ENCODE measurements around the gene TAP1.

DNA sequence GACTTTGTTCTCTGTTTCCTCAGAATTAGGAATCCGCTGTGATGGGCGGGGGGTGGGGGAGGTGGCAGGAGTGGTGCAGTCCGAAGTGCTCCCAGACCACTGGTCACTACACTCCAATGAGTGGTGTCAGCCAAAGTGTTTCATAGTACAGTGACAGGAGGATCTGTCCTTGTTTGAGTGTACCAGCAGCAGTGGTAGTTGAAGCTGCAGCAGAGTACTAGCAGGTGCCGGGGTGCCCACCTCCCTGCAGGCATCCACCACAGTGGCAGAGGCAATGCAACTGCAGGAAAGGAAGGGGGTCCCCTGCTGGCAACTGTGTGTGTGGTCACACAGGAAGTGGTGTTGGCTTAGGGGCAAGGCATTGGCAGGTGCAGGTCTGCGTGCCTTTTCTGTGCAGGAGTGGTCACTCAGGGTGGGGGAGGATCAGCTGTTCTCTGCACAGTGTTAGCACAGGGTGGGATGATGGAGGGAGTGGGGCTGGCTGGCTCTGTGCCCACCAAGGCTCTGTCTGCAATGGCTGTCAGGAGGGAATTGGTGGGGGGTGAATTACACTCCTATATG lies 46.4 kb downstream of the TAP1 start:
- TF ChIP-seq, protein P1, sequence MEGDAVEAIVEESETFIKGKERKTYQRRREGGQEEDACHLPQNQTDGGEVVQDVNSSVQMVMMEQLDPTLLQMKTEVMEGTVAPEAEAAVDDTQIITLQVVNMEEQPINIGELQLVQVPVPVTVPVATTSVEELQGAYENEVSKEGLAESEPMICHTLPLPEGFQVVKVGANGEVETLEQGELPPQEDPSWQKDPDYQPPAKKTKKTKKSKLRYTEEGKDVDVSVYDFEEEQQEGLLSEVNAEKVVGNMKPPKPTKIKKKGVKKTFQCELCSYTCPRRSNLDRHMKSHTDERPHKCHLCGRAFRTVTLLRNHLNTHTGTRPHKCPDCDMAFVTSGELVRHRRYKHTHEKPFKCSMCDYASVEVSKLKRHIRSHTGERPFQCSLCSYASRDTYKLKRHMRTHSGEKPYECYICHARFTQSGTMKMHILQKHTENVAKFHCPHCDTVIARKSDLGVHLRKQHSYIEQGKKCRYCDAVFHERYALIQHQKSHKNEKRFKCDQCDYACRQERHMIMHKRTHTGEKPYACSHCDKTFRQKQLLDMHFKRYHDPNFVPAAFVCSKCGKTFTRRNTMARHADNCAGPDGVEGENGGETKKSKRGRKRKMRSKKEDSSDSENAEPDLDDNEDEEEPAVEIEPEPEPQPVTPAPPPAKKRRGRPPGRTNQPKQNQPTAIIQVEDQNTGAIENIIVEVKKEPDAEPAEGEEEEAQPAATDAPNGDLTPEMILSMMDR (IDR thresholded peaks at IDR 0.05), result no peak
- TF ChIP-seq, protein P2, sequence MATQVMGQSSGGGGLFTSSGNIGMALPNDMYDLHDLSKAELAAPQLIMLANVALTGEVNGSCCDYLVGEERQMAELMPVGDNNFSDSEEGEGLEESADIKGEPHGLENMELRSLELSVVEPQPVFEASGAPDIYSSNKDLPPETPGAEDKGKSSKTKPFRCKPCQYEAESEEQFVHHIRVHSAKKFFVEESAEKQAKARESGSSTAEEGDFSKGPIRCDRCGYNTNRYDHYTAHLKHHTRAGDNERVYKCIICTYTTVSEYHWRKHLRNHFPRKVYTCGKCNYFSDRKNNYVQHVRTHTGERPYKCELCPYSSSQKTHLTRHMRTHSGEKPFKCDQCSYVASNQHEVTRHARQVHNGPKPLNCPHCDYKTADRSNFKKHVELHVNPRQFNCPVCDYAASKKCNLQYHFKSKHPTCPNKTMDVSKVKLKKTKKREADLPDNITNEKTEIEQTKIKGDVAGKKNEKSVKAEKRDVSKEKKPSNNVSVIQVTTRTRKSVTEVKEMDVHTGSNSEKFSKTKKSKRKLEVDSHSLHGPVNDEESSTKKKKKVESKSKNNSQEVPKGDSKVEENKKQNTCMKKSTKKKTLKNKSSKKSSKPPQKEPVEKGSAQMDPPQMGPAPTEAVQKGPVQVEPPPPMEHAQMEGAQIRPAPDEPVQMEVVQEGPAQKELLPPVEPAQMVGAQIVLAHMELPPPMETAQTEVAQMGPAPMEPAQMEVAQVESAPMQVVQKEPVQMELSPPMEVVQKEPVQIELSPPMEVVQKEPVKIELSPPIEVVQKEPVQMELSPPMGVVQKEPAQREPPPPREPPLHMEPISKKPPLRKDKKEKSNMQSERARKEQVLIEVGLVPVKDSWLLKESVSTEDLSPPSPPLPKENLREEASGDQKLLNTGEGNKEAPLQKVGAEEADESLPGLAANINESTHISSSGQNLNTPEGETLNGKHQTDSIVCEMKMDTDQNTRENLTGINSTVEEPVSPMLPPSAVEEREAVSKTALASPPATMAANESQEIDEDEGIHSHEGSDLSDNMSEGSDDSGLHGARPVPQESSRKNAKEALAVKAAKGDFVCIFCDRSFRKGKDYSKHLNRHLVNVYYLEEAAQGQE (IDR thresholded peaks at IDR 0.05; ENCODE audit: insufficient read depth in 1 of 2, low read depth in 2 of 2, low read length in 1 of 2), result no peak
- TF ChIP-seq POLR2AphosphoS5 (IDR thresholded peaks at IDR 0.05; ENCODE audit: low read depth, low read length), result no peak
- no peak for TF ChIP-seq SIN3A (IDR thresholded peaks at IDR 0.05; ENCODE audit: borderline replicate concordance, insufficient read depth, low read depth, low read length)

Data from Panc1 (cell line).